AML-193 (cell line): ENCODE results near the gene WDR41.
"Not testable (repeated sequence)": the region's sequence is repeated elsewhere in the genome, so short reads cannot be mapped to it uniquely, and the experiment has no call there.

Experiments
- DNase-seq, 2 experiments: peaks; one replicate each; lab custom pipeline; 2025; lab: John Stamatoyannopoulos, UW

The WDR41 gene

GRCh38 chr5:77407152-77407551 is 85.0 kb downstream of the WDR41 start:
- DNase-seq = no peak

DNA sequence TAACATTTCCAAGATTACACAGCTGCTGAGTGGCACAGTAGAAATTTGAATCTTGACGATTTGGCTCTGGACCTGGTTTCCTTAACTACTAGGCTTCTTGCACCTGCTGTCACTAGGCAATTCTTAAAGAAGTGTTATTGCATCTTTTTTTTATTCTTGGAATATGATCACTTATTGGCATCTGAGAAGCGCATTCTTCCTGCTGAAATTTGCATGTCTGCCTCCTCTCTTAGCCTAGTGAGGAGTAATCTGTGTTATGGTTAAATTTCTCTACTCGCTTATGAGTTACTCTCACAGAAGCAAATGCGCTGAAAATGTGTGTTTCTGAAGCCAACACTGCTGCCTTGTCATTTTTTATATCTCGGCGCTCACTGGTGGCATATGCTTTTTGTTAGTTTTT is 89.3 kb downstream of the WDR41 start:
- no peak for DNase-seq

- peak; percentile 25 to 52 for DNase-seq
Observed at GRCh38 chr5:77400645-77401044, 91.5 kb downstream of the WDR41 start.

GRCh38 chr5:77398896-77399295 is 93.2 kb downstream of the WDR41 start:
- DNase-seq = no peak

DNA sequence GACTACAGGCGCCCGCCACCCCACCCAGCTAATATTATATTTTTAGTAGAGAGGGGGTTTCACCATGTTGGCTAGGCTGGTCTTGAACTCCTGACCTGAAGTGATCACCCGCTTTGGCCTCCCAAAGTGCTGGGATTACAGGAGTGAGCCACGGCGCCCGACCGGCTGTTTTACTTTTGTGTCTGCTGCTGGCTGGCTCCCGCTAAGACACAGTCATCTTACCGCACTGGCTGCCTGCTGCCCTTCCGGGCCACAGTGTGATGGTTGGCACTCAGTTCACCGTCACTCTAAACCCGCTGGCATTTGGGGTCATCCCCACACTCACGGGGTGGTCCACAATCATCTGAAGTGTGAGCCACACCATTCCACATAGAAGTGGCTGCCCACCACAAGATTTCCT is 93.7 kb downstream of the WDR41 start:
- DNase-seq = no peak

DNA sequence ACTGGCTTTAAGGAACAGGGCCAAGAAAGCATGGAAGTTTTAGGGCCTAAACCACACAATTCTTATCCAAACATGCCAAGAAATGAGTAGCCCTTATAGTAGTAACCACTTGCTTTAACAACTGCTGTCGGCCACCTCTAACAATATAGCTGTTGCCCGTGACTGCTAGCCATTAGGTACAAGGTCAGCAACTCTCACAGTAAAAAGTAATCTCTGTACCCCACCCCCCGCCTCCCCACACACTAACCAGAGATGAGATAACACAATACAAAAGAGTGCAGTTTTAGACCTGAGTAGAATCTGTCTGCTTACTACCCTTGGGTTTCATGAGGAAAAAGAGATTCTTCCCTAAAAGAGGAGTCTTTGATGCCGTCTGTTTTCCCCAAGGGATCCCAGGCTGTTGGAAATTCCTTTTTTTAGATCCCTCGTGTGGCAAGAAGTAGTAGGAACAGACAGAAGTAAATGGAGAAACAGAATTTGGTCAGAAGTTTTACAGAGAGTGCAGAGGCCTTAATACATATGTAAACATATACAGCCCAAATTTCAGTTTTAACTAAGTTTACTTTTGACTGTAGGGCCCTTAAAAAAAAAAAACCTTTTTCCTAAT is 94.3 kb downstream of the WDR41 start:
- no peak for DNase-seq

DNA sequence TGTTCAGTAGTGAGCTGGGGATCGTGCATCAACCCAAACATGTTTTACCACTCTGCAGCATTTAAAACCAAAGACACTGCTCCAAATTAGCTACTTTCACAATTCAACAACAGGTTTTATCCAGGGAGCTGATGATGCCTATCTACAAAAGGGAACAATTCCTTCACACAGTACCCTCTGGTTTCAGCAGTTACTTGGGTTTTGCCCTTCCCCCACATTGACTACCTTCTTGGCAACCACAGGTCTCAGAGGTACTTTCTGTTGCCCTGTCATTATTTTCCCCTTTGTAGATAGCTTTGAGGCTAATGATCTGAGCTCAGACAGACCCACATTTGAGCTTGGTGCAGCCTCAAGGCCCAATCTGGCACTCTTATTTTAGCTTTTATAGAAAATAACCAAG is 96.1 kb downstream of the WDR41 start:
- DNase-seq = no peak

DNA sequence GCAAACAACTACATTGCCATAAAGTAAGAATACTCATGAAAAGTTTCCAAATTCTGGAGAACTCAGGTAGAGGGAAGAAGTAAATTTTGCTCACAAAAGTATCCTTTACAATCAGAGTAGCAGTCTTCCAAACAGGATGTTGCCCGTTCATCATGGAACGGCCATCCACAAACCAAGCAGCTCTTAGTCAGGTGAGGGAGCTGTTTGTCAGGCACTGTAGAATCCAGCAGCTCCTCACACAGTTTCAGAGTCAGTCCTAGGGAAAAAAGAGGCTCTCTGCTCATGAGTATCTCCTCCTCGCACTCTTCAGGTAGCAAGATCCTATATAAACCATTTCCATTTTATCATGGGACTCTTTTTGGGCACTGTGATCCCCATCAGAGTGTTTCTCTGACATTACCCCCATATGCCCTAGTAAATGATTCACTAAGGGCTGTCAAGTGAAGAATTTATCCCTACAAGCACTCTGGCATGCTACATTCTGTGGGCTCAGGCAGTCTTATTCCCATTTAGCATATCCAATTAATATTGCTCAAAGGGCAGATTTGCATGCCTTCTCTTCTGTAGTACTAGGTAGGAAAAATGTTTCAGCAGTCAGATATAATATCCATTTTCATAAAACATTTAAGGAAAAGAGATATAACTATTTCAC is 97.9 kb downstream of the WDR41 start:
- no peak for DNase-seq

DNA sequence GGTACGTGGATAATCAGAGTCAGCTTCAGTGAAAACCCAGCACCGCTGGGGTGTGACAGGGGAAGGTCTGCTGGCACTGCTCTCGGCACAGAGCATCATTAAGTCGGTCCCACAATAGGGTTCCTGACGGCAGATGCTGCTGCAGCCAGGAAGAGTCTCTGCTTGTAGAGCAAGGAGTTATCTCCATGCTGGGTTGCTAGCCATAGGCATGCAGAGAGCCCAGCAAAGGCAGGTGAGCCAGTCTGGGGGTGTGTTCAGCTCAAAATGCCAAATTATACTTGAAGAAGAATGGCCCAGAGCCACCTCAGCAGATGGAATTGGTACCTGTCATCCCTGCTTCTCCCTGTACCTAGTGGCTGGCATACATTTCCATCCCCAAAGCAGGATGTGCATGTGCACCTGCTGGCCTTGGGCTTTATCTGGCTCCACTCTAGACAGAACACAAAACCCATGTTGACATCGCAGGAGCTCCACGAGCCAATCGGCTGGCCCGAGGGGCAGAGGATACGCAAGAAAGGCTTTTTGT is 100.8 kb downstream of the WDR41 start:
- DNase-seq = no peak

GRCh38 chr5:77390795-77391194 is 101.3 kb downstream of the WDR41 start:
- DNase-seq = no peak

DNA sequence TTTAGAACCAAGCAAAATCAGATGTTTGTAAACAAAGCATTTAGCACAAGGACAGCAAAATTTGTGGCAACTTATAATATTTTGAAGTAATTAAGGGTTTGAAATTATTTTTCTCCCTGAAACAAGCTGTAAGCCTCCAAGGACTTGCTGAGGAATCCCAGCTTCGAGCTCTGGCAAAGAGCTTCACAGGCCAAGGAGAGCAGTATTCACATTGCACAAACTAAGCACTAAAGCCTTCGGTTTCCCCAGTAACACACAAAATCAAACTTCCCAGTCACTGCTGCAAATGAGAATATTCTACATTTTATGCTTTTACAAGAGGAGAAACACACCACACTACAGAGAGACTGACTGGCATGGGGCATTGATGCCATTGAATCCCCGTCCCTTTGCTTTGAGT is 101.9 kb downstream of the WDR41 start:
- DNase-seq = no peak

GRCh38 chr5:77389746-77390145 is 102.4 kb downstream of the WDR41 start:
- DNase-seq = no peak

DNA sequence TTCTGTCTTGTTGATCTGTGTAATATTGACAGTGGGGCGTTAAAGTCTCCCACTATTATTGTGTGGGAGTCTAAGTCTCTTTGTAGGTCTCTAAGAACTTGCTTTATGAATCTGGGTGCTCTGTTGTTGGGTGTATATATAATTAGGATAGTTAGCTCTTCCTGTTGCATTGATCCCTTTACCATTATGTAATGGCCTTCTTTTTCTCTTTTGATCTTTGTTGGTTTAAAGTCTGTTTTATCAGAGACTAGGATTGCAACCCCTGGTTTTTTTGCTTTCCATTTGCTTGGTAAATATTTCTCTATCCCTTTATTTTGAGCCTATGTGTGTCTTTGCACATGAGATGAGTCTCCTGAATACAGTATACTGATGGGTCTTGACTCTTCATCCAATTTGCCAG is 105.8 kb downstream of the WDR41 start:
- not testable (repeated sequence) for DNase-seq

DNA sequence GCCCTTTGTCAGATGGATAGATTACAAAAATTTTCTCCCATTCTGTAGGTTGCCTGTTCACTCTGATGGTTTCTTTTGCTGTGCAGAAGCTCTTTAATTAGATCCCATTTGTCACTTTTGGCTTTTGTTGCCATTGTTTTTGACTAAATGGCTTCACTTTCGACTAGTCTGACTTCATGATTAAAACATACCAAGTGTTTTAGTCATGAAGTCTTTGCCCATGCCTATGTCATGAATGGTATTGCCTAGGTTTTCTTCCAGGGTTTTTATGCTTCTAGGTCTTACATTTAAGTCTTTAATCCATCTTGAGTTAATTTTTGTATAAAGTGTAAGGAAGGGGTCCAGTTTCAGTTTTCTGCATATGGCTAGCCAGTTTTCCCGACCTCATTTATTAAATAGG is 108.8 kb downstream of the WDR41 start:
- not testable (repeated sequence) for DNase-seq
